Endothelial cell (in vitro differentiated cells): ENCODE results near the gene VAT1. TPM values are rescaled to one million over a fixed set of nuclear protein-coding genes. Genes with fewer than 3 reads are reported as not detected.
A peak's percentile ranks its signal among the peaks of the same experiment; 100 is the strongest.

Experiments used
- DNase-seq: peaks from one replicate; pipeline ENCODE4 v3.0.0; 2021; ENCODE audit warnings: low spot score
- H3K27ac Mint-ChIP-seq: one replicate; pipeline ENCODE4 v1.8.0; 2021; ENCODE audit warnings: mixed read lengths, inconsistent platforms; ENCODE audit not compliant: unreplicated experiment
- H3K27me3 Mint-ChIP-seq: one replicate; pipeline ENCODE4 v1.8.0; 2021; ENCODE audit warnings: mild to moderate bottlenecking, moderate library complexity, mixed read lengths, inconsistent platforms; ENCODE audit not compliant: unreplicated experiment
- H3K36me3 Mint-ChIP-seq: one replicate; pipeline ENCODE4 v1.8.0; 2021; ENCODE audit warnings: mild to moderate bottlenecking, low read depth, mixed read lengths, inconsistent platforms; ENCODE audit not compliant: unreplicated experiment
- H3K4me1 Mint-ChIP-seq: one replicate; pipeline ENCODE4 v1.8.0; 2021; ENCODE audit warnings: mild to moderate bottlenecking, mixed read lengths, inconsistent platforms; ENCODE audit not compliant: unreplicated experiment
- H3K4me3 Mint-ChIP-seq: one replicate; pipeline ENCODE4 v1.8.0; 2021; ENCODE audit warnings: mild to moderate bottlenecking, mixed read lengths, inconsistent platforms; ENCODE audit not compliant: unreplicated experiment
- H3K9me3 Mint-ChIP-seq: one replicate; pipeline ENCODE4 v1.8.0; 2021; ENCODE audit warnings: mixed read lengths, inconsistent platforms; ENCODE audit not compliant: unreplicated experiment
- CTCF ChIP-seq: fragments of 200-600 bp; sonication (generic); IDR thresholded peaks from one replicate; pipeline ENCODE4 v1.5.0; 2021; ENCODE audit warnings: antibody characterized with exemption; ENCODE audit not compliant: unreplicated experiment
- total RNA-seq: library from RNA; stranded (reverse); fragmentation: NEBNext Ultra II Directional; extraction: Animal tissue kit (Norgen Biotek cat#: 25700); gene quantifications from one replicate; pipeline ENCODE4 v1.2.1, GENCODE V29; 2021; ENCODE audit not compliant: unreplicated experiment

The VAT1 gene
- total RNA-seq, 1 donor from 2014 or later = 460 TPM

DNA sequence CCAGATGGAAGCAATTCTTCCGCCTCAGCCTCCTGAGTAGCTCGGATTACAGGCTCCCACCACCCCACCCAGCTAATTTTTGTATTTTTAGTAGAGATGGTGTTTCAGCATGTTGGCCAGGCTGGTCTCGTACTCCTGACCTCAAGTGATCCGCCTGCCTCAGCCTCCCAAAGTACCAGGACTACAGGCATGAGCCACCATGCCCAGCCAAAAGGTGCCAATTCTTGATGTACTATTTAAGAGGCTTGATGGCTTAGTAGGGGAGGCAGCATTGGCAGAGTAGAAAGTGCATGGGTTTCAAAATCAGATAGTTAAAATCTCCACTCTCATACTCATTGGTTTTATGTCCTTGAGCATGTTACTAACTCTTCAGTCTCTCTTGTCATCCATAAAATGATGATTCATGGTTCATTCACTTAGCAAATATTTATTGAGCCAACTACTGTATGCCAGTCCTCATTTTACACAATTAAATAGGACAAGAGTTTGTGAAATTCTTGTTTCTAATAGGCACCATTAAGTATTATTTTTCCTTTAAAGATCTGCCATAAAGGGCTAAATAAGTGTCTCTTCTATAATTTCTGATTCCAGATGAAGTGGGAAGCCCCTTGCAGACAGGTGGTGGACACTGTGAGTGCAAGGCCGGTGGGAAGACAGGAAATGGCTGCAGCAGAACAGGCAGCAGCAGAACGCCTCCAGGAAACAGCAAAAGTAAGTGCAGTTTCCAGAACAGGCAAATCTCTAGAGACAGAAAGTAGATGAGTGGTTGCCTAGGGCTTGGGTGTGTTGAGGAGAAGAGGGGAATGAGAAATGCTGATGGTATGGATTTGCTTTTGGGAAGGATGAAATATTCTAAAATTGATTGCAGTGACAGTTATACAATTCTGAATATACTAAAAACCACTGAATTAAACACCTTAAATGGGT lies 32.2 kb downstream of the VAT1 start:
- no peak overlapping the region for H3K27ac Mint-ChIP-seq
- DNase-seq = no peak
- H3K36me3 Mint-ChIP-seq = peaks cover 41% of the 10 kb centered on the region
- no peaks in the 10 kb centered on the region for H3K9me3 Mint-ChIP-seq
- peak overlapping the region; percentile 13 for H3K4me3 Mint-ChIP-seq
- peaks cover 8% of the 10 kb centered on the region for H3K4me1 Mint-ChIP-seq
- no peaks in the 10 kb centered on the region for H3K27me3 Mint-ChIP-seq
- TF ChIP-seq CTCF = no peak

DNA sequence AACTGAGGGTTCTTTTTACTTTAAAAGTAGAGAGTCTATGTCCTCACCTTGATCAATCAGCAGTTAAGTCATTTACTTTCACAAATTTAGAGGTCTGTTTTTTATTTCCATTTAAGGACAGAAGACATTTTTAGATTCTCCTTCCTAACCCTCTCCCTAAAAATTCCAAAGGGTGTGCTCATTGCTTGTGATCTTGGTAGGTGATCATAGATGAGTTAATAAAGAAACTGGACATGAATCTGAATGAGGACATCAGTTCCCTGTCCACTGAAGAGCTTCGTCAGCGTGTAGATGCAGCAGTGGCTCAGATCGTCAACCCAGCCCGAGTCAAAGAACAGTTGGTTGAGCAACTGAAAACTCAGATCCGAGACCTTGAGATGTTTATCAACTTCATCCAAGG lies 33.0 kb downstream of the VAT1 start:
- no peaks in the 10 kb centered on the region for H3K9me3 Mint-ChIP-seq
- H3K4me3 Mint-ChIP-seq = peak overlapping the region; percentile 37

GRCh38 chr17:42985225-42985624 lies 37.0 kb downstream of the VAT1 start:
- Mint-ChIP-seq H3K4me3 (no peak overlapping the region), H3K4me1 (peaks cover 22% of the 10 kb centered on the region), H3K27me3 (peaks cover 6% of the 10 kb centered on the region), H3K27ac (peak overlapping the region; percentile 48), H3K36me3 (peaks cover 17% of the 10 kb centered on the region), H3K9me3 (no peaks in the 10 kb centered on the region)
- no peak for DNase-seq
- no peak for TF ChIP-seq CTCF

More for the DNA sequence above, 33.0 kb downstream of the VAT1 start:
- peaks cover 37% of the 10 kb centered on the region for H3K36me3 Mint-ChIP-seq
- peaks cover 13% of the 10 kb centered on the region for H3K4me1 Mint-ChIP-seq
- no peak for DNase-seq
- H3K27ac Mint-ChIP-seq = no peak overlapping the region
- no peaks in the 10 kb centered on the region for H3K27me3 Mint-ChIP-seq
- TF ChIP-seq CTCF = no peak

GRCh38 chr17:42982266-42982665 lies 39.9 kb downstream of the VAT1 start:
- no peak for TF ChIP-seq CTCF
- H3K27ac Mint-ChIP-seq = no peak overlapping the region
- H3K36me3 Mint-ChIP-seq = peaks cover 11% of the 10 kb centered on the region
- DNase-seq = no peak
- no peaks in the 10 kb centered on the region for H3K9me3 Mint-ChIP-seq
- H3K4me1 Mint-ChIP-seq = peaks cover 26% of the 10 kb centered on the region
- peaks cover 10% of the 10 kb centered on the region for H3K27me3 Mint-ChIP-seq
- peak overlapping the region; percentile 11 for H3K4me3 Mint-ChIP-seq

DNA sequence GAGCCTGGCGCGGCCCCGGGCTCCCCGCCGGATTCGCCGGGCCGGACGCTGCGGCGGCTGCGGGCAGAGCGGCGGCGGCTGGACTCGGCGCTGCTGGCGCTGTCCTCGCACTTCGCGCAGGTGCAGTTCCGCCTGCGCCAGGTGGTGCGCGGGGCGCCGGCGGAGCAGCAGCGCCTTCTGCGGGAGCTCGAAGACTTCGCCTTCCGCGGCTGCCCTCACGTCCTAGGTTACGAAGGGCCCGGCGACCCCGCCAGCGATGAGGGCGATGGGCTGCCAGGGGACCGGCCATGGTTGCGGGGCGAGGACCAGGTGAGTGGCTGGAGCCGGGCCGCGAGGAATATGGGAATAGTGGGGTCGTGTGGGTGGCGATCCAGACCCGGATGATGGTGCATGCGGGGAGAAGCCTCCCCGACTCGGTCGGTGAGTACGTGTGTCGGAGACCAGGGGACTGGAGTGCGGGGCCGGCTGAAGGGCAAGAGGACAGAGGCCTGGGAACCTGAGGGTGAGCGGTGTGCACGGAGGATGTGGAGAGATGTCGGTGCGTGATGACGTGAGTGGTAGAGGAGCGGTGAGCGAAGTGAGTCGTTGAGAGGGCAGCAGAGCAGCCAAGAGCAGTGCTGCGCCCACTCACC lies 41.3 kb downstream of the VAT1 start:
- H3K27ac Mint-ChIP-seq = peak overlapping the region; percentile 85
- no peaks in the 10 kb centered on the region for H3K9me3 Mint-ChIP-seq
- peak; percentile 40 for DNase-seq
- peaks cover 11% of the 10 kb centered on the region for H3K36me3 Mint-ChIP-seq
- peak overlapping the region; percentile 95 for H3K4me3 Mint-ChIP-seq
- peaks cover 26% of the 10 kb centered on the region for H3K4me1 Mint-ChIP-seq
- H3K27me3 Mint-ChIP-seq = peaks cover 10% of the 10 kb centered on the region
- no peak for TF ChIP-seq CTCF
